Fibroblast of peridontal ligament (primary cell): Measurements from ENCODE around the gene GCNT1.

Source experiments
- DNase-seq: peaks from one replicate; pipeline ENCODE4 v3.0.0-alpha.2; 2010; ENCODE audit errors: extremely low read depth

GCNT1 gene

GRCh38 chr9:76534026-76534425 is 75.0 kb downstream of the GCNT1 start:
- peak; percentile 62 for DNase-seq

GRCh38 chr9:76537150-76537646 is 78.2 kb downstream of the GCNT1 start:
- DNase-seq = no peak

GRCh38 chr9:76539180-76539579 is 80.2 kb downstream of the GCNT1 start:
- no peak for DNase-seq

- no peak for DNase-seq
Measured at GRCh38 chr9:76542360-76542759, 83.4 kb downstream of the GCNT1 start.

GRCh38 chr9:76545191-76545590 is 86.2 kb downstream of the GCNT1 start:
- no peak for DNase-seq

GRCh38 chr9:76552181-76552580 is 93.2 kb downstream of the GCNT1 start:
- no peak for DNase-seq

GRCh38 chr9:76552751-76553455 is 93.9 kb downstream of the GCNT1 start:
- DNase-seq = no peak

GRCh38 chr9:76553680-76554079 is 94.7 kb downstream of the GCNT1 start:
- DNase-seq = no peak
